KMS-11 (cell line): ENCODE data around the gene SLC23A2.

Experiments used
- H2AFZ ChIP-seq: fragments of 200-600 bp; sonication (generic); 2 replicates; pipeline ENCODE4 v1.6.1; 2016; ENCODE audit warnings: antibody characterized with exemption, mixed run types, low read depth
- H3K27ac ChIP-seq: fragments of 200-600 bp; sonication (generic); 2 replicates; pipeline ENCODE4 v1.6.1; 2016; ENCODE audit warnings: mild to moderate bottlenecking, mixed run types
- H3K27me3 ChIP-seq: fragments of 200-600 bp; sonication (generic); 2 replicates; pipeline ENCODE4 v1.6.1; 2017; ENCODE audit warnings: mild to moderate bottlenecking, low read depth, mixed run types, moderate library complexity; ENCODE audit not compliant: insufficient read depth
- H3K36me3 ChIP-seq: fragments of 200-600 bp; sonication (generic); 2 replicates; pipeline ENCODE4 v1.6.1; 2017; ENCODE audit warnings: mild to moderate bottlenecking, mixed run types; ENCODE audit not compliant: insufficient read depth
- H3K4me1 ChIP-seq: fragments of 200-600 bp; sonication (generic); 2 replicates; pipeline ENCODE4 v1.6.1; 2016; ENCODE audit warnings: mild to moderate bottlenecking, low read depth, mixed run types; ENCODE audit not compliant: poor library complexity, severe bottlenecking
- H3K4me2 ChIP-seq: fragments of 200-600 bp; sonication (generic); 2 replicates; pipeline ENCODE4 v1.7.0; 2016; ENCODE audit warnings: mild to moderate bottlenecking, mixed run types
- H3K4me3 ChIP-seq: fragments of 200-600 bp; sonication (generic); IDR thresholded peaks from 2 replicates; pipeline ENCODE4 v1.6.1; 2017; ENCODE audit warnings: low read depth, low read length, mixed read lengths; ENCODE audit not compliant: insufficient read depth
- H3K79me2 ChIP-seq: fragments of 200-600 bp; sonication (generic); 2 replicates; pipeline ENCODE4 v1.6.1; 2016; ENCODE audit warnings: low read depth, mixed run types; ENCODE audit not compliant: insufficient read depth
- H3K9ac ChIP-seq: fragments of 200-600 bp; sonication (generic); 2 replicates; pipeline ENCODE4 v1.6.1; 2016; ENCODE audit warnings: mild to moderate bottlenecking, mixed run types
- H4K20me1 ChIP-seq: fragments of 200-600 bp; sonication (generic); 2 replicates; pipeline ENCODE4 v1.6.1; 2016; ENCODE audit warnings: mild to moderate bottlenecking, mixed run types; ENCODE audit not compliant: insufficient read depth
- CTCF ChIP-seq: fragments of 200-600 bp; sonication (generic); conservative IDR thresholded peaks from 2 replicates; pipeline ENCODE4 v1.6.1; 2017; ENCODE audit warnings: low read depth, mild to moderate bottlenecking, antibody characterized with exemption, low read length, moderate library complexity, mixed read lengths

SLC23A2 gene

GRCh38 chr20:4932061-4932460, 69.2 kb downstream of the SLC23A2 start:
- Histone ChIP-seq H3K36me3 (no peaks in the 10 kb centered on the region), H3K79me2 (no peaks in the 10 kb centered on the region), H3K4me1 (no peaks in the 10 kb centered on the region), H3K27ac (no peak overlapping the region), H3K4me2 (no peak overlapping the region), H3K9ac (no peak overlapping the region), H2AFZ (no peak overlapping the region), H3K27me3 (no peaks in the 10 kb centered on the region), H4K20me1 (no peaks in the 10 kb centered on the region), H3K4me3 (no peak overlapping the region)
- no peak for TF ChIP-seq CTCF

- H3K27ac ChIP-seq = no peak overlapping the region
- H3K4me2 ChIP-seq = no peak overlapping the region
- H3K79me2 ChIP-seq = no peaks in the 10 kb centered on the region
- no peaks in the 10 kb centered on the region for H4K20me1 ChIP-seq
- H3K27me3 ChIP-seq = no peaks in the 10 kb centered on the region
- TF ChIP-seq CTCF = no peak
- no peak overlapping the region for H3K4me3 ChIP-seq
- no peaks in the 10 kb centered on the region for H3K4me1 ChIP-seq
- no peaks in the 10 kb centered on the region for H3K36me3 ChIP-seq
- H2AFZ ChIP-seq = no peak overlapping the region
- no peak overlapping the region for H3K9ac ChIP-seq
These were observed 71.5 kb downstream of the SLC23A2 start for GRCh38 chr20:4929686-4930397.

GRCh38 chr20:4926531-4927156, 74.7 kb downstream of the SLC23A2 start:
- Histone ChIP-seq H3K79me2 (no peaks in the 10 kb centered on the region), H3K27ac (no peak overlapping the region), H3K27me3 (no peaks in the 10 kb centered on the region), H3K4me3 (no peak overlapping the region), H2AFZ (no peak overlapping the region), H4K20me1 (no peaks in the 10 kb centered on the region), H3K36me3 (no peaks in the 10 kb centered on the region), H3K9ac (no peak overlapping the region), H3K4me2 (no peak overlapping the region), H3K4me1 (no peaks in the 10 kb centered on the region)
- no peak for TF ChIP-seq CTCF

GRCh38 chr20:4925842-4926530, 75.3 kb downstream of the SLC23A2 start:
- H3K4me3 ChIP-seq = no peak overlapping the region
- no peaks in the 10 kb centered on the region for H3K79me2 ChIP-seq
- H3K27ac ChIP-seq = no peak overlapping the region
- H3K36me3 ChIP-seq = no peaks in the 10 kb centered on the region
- H3K4me2 ChIP-seq = no peak overlapping the region
- H3K9ac ChIP-seq = no peak overlapping the region
- no peak overlapping the region for H2AFZ ChIP-seq
- H3K27me3 ChIP-seq = no peaks in the 10 kb centered on the region
- no peaks in the 10 kb centered on the region for H3K4me1 ChIP-seq
- TF ChIP-seq CTCF = no peak
- H4K20me1 ChIP-seq = no peaks in the 10 kb centered on the region
